ENCODE measurements around the gene PPBP.
"Not testable (repeated sequence)": the region's sequence is repeated elsewhere in the genome, so short reads cannot be mapped to it uniquely, and the experiment has no call there.

PPBP gene

GRCh38 chr4:73985528-73985852 lies 2.5 kb downstream of the PPBP start:
- H3F3A ChIP-seq (ENCODE audit: control insufficient read depth, insufficient read depth): no peaks in the 10 kb centered on the region
- no peaks in the 10 kb centered on the region for H3K9me2 ChIP-seq (replicated peaks; ENCODE audit: control insufficient read depth, low read length)
- no peak overlapping the region for H3K4me2 ChIP-seq (ENCODE audit: low read length)
- no peaks in the 10 kb centered on the region for H3K4me1 ChIP-seq (ENCODE audit: control insufficient read depth, low read length)
- H3K9me3 ChIP-seq (ENCODE audit: control insufficient read depth, insufficient read depth, low read length): no peaks in the 10 kb centered on the region
- no peak overlapping the region for H3K27ac ChIP-seq (ENCODE audit: low read depth, low read length)
- TF ChIP-seq CTCF (IDR thresholded peaks at IDR 0.05; ENCODE audit: low read depth, low read length, poor library complexity, severe bottlenecking) (no peak), EZH2phosphoT487 (IDR thresholded peaks at IDR 0.05; ENCODE audit: borderline replicate concordance, low read length) (no peak)
- H3K36me3 ChIP-seq (ENCODE audit: control insufficient read depth, low read length): no peaks in the 10 kb centered on the region
- H3K27me3 ChIP-seq (ENCODE audit: control insufficient read depth, low read length): no peaks in the 10 kb centered on the region; the same call in 1 of the 2 replicates
- H4K20me1 ChIP-seq (ENCODE audit: control insufficient read depth, insufficient read depth, low read depth, low read length): no peaks in the 10 kb centered on the region
- no peaks in the 10 kb centered on the region for H3K79me2 ChIP-seq (ENCODE audit: control insufficient read depth, low read length)
- no peak overlapping the region for H3K4me3 ChIP-seq (ENCODE audit: low read length)

DNA sequence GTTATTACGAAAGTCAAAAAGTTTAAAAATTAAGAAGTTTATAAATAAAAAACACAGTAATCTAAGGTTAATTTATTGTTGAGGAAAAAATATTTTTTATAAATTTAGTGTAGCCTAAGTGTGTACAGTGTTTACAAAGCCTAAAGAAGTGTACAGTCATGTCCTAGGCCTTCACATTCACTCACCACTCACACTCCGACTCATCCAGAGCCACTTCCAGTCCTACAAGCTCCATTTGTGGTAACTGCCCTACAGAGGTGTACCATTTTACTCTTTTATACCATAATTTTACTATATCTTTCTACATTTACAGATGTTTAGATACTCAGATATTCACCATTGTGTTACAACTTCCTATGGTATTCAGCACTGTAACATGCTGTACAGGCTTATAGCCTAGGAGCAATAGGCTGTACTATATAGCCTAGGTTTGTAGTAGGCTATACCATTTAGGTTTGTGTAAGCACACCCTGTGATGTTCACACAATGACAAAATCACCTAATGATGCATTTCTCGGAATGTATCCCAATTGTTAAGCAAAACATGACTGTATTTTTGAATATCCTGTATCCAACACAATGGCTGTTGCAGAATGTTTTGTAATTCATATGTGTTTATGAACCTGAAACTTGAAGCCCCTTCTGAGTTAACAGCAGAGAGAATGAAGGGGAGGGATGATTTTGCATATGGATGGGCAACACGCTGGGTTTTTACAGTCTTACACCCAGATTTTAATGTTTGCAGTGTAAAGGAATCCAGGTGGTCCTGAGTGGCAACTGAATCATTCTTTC lies 3.1 kb downstream of the PPBP start:
- H3K9me3 ChIP-seq (ENCODE audit: control insufficient read depth, insufficient read depth, low read length): no peaks in the 10 kb centered on the region
- H3K27me3 ChIP-seq (ENCODE audit: control insufficient read depth, low read length): no peaks in the 10 kb centered on the region; the same call in 1 of the 2 replicates
- TF ChIP-seq EZH2phosphoT487 (IDR thresholded peaks at IDR 0.05; ENCODE audit: borderline replicate concordance, low read length) (no peak), CTCF (IDR thresholded peaks at IDR 0.05; ENCODE audit: low read depth, low read length, poor library complexity, severe bottlenecking) (no peak)
- no peaks in the 10 kb centered on the region for H4K20me1 ChIP-seq (ENCODE audit: control insufficient read depth, insufficient read depth, low read depth, low read length)
- no peaks in the 10 kb centered on the region for H3K36me3 ChIP-seq (ENCODE audit: control insufficient read depth, low read length)
- H3K9me2 ChIP-seq (replicated peaks; ENCODE audit: control insufficient read depth, low read length): no peaks in the 10 kb centered on the region
- H3K27ac ChIP-seq (ENCODE audit: low read depth, low read length): no peak overlapping the region
- H3K4me2 ChIP-seq (ENCODE audit: low read length): no peak overlapping the region
- H3K4me3 ChIP-seq (ENCODE audit: low read length): no peak overlapping the region
- H3K79me2 ChIP-seq (ENCODE audit: control insufficient read depth, low read length): no peaks in the 10 kb centered on the region
- no peaks in the 10 kb centered on the region for H3K4me1 ChIP-seq (ENCODE audit: control insufficient read depth, low read length)
- H3F3A ChIP-seq (ENCODE audit: control insufficient read depth, insufficient read depth): no peaks in the 10 kb centered on the region

DNA sequence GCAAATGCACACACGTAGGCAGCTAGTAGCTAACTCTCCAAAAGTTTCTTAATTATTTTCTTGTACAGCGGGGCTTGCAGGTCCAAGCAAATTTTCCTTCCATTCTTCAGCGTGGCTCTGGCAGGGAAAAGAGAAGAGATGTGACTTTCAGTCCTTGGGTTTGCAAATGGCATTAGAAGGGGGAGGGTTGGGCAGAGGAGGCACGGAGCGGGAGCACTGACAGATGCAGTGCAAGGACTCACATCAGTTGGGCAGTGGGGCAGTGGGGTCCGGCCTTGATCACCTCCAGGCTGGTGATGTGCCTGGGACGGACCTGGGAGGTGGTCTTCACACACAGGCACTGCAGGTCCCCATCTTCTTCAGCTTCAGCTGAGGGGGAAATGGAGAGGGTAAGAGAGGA lies 6.8 kb downstream of the PPBP start:
- not testable (repeated sequence) for H3K36me3 ChIP-seq (ENCODE audit: control insufficient read depth, low read length); H3K4me2 ChIP-seq (ENCODE audit: low read length); H3K9me3 ChIP-seq (ENCODE audit: control insufficient read depth, insufficient read depth, low read length); H3K4me3 ChIP-seq (ENCODE audit: low read length); H3K27me3 ChIP-seq (ENCODE audit: control insufficient read depth, low read length); H3K4me1 ChIP-seq (ENCODE audit: control insufficient read depth, low read length); H3K9me2 ChIP-seq (replicated peaks; ENCODE audit: control insufficient read depth, low read length); H4K20me1 ChIP-seq (ENCODE audit: control insufficient read depth, insufficient read depth, low read depth, low read length); H3K27ac ChIP-seq (ENCODE audit: low read depth, low read length); H3K79me2 ChIP-seq (ENCODE audit: control insufficient read depth, low read length); H3F3A ChIP-seq (ENCODE audit: control insufficient read depth, insufficient read depth)

GRCh38 chr4:73979407-73979957 lies 8.5 kb downstream of the PPBP start:
- Histone ChIP-seq H3K4me1 (ENCODE audit: control insufficient read depth, low read length) (no peaks in the 10 kb centered on the region), H3K79me2 (ENCODE audit: control insufficient read depth, low read length) (no peaks in the 10 kb centered on the region), H3K9me3 (ENCODE audit: control insufficient read depth, insufficient read depth, low read length) (no peaks in the 10 kb centered on the region), H3K36me3 (ENCODE audit: control insufficient read depth, low read length) (no peaks in the 10 kb centered on the region), H3K4me3 (ENCODE audit: low read length) (no peak overlapping the region), H4K20me1 (ENCODE audit: control insufficient read depth, insufficient read depth, low read depth, low read length) (no peaks in the 10 kb centered on the region), H3K27me3 (ENCODE audit: control insufficient read depth, low read length) (no peaks in the 10 kb centered on the region), H3K4me2 (ENCODE audit: low read length) (no peak overlapping the region), H3F3A (ENCODE audit: control insufficient read depth, insufficient read depth) (no peaks in the 10 kb centered on the region), H3K27ac (ENCODE audit: low read depth, low read length) (no peak overlapping the region), H3K9me2 (replicated peaks; ENCODE audit: control insufficient read depth, low read length) (no peaks in the 10 kb centered on the region)
- TF ChIP-seq CTCF (IDR thresholded peaks at IDR 0.05; ENCODE audit: low read depth, low read length, poor library complexity, severe bottlenecking): no peak
- TF ChIP-seq EZH2phosphoT487 (IDR thresholded peaks at IDR 0.05; ENCODE audit: borderline replicate concordance, low read length): no peak

Measured in DOHH2 (cell line).